MG63 (cell line): ENCODE measurements around the gene ARHGAP21. TPM values are rescaled to one million over a fixed set of nuclear protein-coding genes. Genes with fewer than 3 reads are reported as not detected.
A peak's percentile ranks its signal among the peaks of the same experiment; 100 is the strongest.
"Not testable (repeated sequence)": the region's sequence is repeated elsewhere in the genome, so short reads cannot be mapped to it uniquely, and the experiment has no call there.

ENCODE experiments used
- DNase-seq: peaks from one replicate; pipeline ENCODE4 v3.0.0-alpha.2; 2020
- H3K27me3 ChIP-seq: fragments of 250-450 bp; sonication (Bioruptor Pico); 2 replicates; pipeline ENCODE4 v1.5.1; 2020; ENCODE audit warnings: mild to moderate bottlenecking, moderate library complexity
- H3K36me3 ChIP-seq: fragments of 250-450 bp; sonication (Bioruptor Pico); 2 replicates; pipeline ENCODE4 v1.5.1; 2020; ENCODE audit warnings: mild to moderate bottlenecking, moderate library complexity
- H3K4me3 ChIP-seq: fragments of 250-450 bp; sonication (Bioruptor Pico); 2 replicates; pipeline ENCODE4 v1.5.1; 2020; ENCODE audit warnings: mild to moderate bottlenecking, moderate library complexity
- H3K9me3 ChIP-seq: fragments of 250-450 bp; sonication (Bioruptor Pico); 2 replicates; pipeline ENCODE4 v1.5.1; 2020; ENCODE audit warnings: mild to moderate bottlenecking, moderate library complexity
- total RNA-seq: library from RNA; depleted of rRNA; stranded (reverse); fragments of >200 nt; shearing (Covaris generic); gene quantifications from 2 replicates; pipeline ENCODE4 v1.2.3, GENCODE V29; 2014; ENCODE audit warnings: low replicate concordance

Gene ARHGAP21
- total RNA-seq, 1 experiment from 2014 or later = 29.1 TPM

DNA sequence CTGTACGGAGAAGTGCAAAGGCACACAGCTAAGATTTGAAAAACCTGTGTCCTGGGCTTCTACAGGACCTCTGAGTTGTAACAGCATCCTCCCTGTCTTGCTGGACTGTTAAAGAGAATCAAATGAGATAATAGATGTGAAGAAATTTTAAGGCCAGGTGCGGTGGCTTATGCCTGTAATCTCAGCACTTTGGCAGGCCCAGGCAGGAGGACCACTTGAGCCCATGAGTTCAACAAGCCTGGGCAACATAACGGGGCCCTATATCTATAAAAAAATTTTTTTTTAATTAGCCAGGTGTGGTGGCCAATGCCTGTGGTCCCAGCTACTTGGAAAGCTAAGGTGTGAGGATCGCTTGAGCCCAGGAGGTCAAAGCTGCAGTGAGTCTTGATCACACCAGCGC is 2.9 kb upstream of the ARHGAP21 start:
- H3K27me3 ChIP-seq = no peaks in the 10 kb centered on the region
- H3K9me3 ChIP-seq = no peaks in the 10 kb centered on the region
- H3K4me3 ChIP-seq = no peak overlapping the region
- H3K36me3 ChIP-seq = peaks cover 2% of the 10 kb centered on the region
- no peak for DNase-seq

DNA sequence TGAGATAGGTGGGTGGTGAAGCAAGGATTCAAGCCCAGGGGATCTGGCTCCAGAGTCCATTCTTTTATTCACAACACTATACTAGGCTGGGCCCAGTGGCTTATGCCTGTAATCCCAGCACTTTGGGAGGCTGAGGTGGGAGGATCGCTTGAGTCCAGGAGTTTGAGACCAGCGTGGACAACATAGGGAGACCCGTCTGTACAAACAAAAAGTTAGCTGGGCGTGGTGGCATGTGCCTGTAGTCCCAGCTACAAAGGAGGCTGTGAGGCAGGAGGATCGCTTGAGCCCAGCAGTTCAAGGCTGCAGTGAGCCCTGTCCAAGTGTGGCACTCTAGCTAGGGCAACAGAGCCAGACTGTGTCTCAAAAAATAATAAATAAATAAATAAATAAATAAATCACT is 2.3 kb upstream of the ARHGAP21 start:
- H3K36me3 ChIP-seq, DNase-seq, H3K27me3 ChIP-seq, H3K9me3 ChIP-seq, H3K4me3 ChIP-seq: not testable (repeated sequence)

DNA sequence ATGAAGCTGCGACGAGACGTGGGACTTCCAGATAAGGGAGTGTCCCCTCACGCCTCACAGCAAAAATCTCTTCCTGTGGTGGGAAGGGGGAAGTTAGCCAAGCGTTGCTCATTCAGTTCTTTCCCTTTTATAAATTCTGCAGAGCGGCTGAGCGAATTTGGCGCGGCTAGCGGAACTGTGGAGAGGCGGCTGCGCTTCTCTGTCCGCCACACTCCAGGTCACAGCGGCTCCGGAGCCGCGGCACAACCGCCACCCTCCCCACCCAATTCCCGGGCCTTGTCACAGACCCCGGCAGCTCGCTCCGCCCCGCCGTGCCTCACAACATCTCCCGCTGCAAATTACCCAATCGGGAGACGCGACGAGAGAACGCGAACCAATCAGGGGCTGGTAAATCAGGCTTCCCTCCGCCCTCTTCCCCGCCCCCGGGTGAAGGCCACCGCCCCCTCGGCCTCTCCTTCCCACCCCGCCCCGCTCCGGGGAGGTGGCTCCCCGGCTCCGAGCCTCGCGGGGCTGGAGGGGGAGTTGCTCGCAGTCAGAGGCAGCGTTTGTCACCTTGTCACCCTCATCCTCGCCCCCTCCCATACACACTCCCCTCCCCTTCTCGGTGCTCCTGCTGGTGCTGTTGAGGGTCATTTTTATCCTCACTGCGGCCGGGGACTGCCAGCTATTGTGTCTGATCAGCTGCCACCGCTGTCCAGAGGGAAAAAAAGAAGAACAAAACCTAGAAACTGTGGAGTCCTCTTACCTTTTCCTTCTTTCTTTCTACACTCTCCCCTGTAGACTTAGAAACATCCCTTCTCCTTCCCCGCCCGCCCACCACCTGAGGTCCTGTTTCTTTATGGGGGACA is 918 bp upstream of the ARHGAP21 start:
- H3K4me3 ChIP-seq = peak overlapping the region; percentile 79
- H3K9me3 ChIP-seq = no peaks in the 10 kb centered on the region
- H3K27me3 ChIP-seq = no peaks in the 10 kb centered on the region
- H3K36me3 ChIP-seq = peaks cover 17% of the 10 kb centered on the region
- DNase-seq = peak; percentile 96

DNA sequence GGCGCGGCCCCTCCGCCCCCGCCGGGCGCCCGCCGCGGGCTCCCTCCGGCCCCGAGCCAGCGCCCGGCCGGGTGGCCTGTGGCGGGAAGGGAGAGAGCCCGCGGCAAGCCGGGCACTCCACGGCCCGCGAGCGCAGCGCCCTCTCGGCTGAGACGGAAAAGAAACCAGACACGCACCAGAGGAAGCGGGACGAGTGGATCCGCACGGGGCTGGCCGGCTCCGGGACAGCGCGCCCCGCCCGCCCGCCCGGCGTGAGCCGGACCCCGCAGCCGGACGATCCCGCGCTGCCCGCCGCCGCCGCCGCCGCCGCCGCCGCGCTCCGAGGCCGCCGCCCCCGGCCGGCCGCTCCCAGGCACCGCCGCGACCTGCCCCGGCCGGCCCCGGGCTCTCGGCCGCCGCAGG is 300 bp downstream of the ARHGAP21 start:
- DNase-seq = no peak
- H3K27me3 ChIP-seq = no peaks in the 10 kb centered on the region
- H3K9me3 ChIP-seq = no peaks in the 10 kb centered on the region
- H3K36me3 ChIP-seq = peaks cover 20% of the 10 kb centered on the region
- H3K4me3 ChIP-seq = peak overlapping the region; percentile 71

DNA sequence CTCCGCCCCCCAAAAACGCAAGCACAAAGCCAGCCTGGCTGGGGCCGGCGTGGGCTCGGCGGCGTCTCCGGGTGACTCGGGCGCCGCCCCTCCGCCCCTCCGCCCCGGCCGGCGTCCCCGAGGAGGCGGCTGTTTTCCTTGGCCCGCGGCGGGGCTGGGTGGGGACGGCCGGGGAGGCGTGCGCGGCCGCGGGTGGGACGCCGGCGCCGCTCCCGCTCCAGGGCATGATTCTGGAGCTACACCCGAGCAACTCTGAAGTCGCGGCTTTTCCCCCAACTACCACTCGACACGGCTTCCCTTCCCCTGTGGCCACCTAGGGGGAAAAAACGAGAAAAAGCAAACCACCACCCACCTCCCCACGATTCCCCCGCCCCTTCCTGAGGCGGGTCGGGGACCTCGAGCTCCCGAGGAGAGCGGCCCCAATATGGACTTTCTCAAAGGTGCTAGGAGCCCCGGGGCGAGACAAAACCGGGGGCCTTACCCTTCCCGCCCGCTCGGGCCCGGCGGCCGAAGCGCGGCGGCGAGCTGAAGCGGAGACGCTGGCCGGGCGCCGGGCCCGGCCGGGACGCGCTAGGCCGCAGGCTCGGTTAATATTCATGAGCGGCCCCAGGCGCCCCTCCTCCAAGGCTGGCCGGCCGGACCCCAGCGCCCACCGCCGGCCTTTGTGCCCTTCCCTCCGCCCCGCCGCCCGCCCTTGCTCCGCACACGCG is 856 bp downstream of the ARHGAP21 start:
- Histone ChIP-seq H3K36me3 (peaks cover 25% of the 10 kb centered on the region), H3K4me3 (peak overlapping the region; percentile 71), H3K27me3 (no peaks in the 10 kb centered on the region), H3K9me3 (no peaks in the 10 kb centered on the region)
- DNase-seq = peak; percentile 67

DNA sequence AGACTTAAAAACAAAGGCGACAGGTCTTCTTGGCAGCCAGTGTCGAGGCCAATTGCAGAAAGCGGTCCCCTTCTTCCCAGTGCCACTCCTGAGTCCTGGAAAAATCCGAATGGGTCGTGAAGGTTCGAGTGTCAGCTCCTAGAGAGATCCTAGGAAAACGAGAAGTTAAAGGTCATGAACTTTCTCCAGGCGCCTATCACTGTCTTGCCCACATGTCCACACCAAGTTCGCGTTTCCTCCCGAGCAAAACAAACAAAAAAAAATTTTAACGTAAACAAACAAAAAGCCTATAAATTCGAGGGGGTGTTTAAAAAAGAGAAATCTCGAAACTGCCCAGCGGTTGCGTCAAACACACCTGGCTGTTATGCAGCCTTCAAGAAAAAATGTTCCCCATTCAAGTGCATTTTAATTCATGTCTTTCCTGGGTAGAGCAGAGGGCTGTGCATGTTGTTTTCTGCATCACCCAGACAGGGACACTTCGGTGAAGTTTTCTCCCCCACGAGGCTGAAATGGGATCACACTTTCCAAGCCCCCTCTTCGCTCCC is 1.5 kb downstream of the ARHGAP21 start:
- Histone ChIP-seq H3K9me3 (no peaks in the 10 kb centered on the region), H3K27me3 (no peaks in the 10 kb centered on the region), H3K4me3 (peak overlapping the region; percentile 71), H3K36me3 (peaks cover 27% of the 10 kb centered on the region)
- no peak for DNase-seq

- peak; percentile 24 for DNase-seq
- Histone ChIP-seq H3K4me3 (peak overlapping the region; percentile 71), H3K36me3 (peaks cover 33% of the 10 kb centered on the region), H3K27me3 (no peaks in the 10 kb centered on the region), H3K9me3 (no peaks in the 10 kb centered on the region)
Observed at GRCh38 chr10:24721229-24722106, 2.2 kb downstream of the ARHGAP21 start.

DNA sequence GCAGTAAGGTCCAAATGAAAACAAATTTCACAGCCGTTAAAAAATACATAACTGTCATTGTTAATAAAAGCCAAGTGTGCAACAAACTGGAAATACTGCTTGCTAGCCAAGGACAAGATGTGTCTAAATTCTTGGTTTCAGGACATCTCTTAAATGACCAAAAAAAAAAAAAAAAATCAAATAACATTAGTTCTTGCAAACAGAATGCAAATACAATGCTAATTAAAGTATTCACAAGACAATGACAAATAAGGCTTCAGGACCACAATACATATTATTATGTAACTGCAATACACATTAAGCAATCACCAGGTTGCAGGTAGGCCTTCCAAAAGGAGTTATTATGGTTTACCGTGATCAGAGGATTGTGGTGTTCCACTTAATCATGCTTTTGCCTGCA is 3.6 kb downstream of the ARHGAP21 start:
- no peak for DNase-seq
- H3K9me3 ChIP-seq = no peaks in the 10 kb centered on the region
- H3K4me3 ChIP-seq = peak overlapping the region; percentile 71
- peaks cover 34% of the 10 kb centered on the region for H3K36me3 ChIP-seq
- H3K27me3 ChIP-seq = no peaks in the 10 kb centered on the region

- H3K36me3 ChIP-seq = peaks cover 34% of the 10 kb centered on the region
- H3K9me3 ChIP-seq = no peaks in the 10 kb centered on the region
- H3K27me3 ChIP-seq = no peaks in the 10 kb centered on the region
- peak overlapping the region; percentile 71 for H3K4me3 ChIP-seq
- DNase-seq = peak; percentile 24
Observed at GRCh38 chr10:24718031-24718855, 5.4 kb downstream of the ARHGAP21 start.

- no peak for DNase-seq
- H3K36me3 ChIP-seq = peaks cover 29% of the 10 kb centered on the region
- H3K9me3 ChIP-seq = no peaks in the 10 kb centered on the region
- H3K4me3 ChIP-seq = no peak overlapping the region
- no peaks in the 10 kb centered on the region for H3K27me3 ChIP-seq
Observed at GRCh38 chr10:24716295-24716694, 7.4 kb downstream of the ARHGAP21 start.

DNA sequence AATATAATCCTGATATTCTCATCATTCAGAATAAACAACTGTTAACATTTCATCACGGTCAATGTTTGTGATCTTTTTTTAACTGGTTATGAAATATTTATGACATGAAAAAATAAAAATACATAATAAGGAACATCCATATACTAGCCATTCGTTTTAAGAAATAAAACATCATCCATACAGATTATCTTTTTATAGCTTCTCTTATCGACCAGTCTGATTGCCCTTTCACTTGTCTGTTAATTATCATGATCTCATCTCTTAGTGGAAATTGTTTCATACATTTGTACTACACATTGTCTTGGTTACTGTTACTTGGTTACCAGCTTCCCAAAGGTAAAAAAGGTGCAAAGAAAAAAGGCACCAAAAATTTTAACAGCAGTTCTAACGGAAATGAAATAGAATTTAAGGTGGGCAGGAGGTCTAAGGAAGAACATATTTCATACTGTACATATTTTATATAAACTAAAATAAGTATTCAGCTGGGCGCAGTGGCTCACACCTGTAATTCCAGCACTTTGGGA is 8.4 kb downstream of the ARHGAP21 start:
- H3K27me3 ChIP-seq = no peaks in the 10 kb centered on the region
- H3K9me3 ChIP-seq = no peaks in the 10 kb centered on the region
- peaks cover 21% of the 10 kb centered on the region for H3K36me3 ChIP-seq
- no peak overlapping the region for H3K4me3 ChIP-seq
- no peak for DNase-seq

- Histone ChIP-seq H3K4me3 (no peak overlapping the region), H3K9me3 (no peaks in the 10 kb centered on the region), H3K36me3 (peaks cover 12% of the 10 kb centered on the region), H3K27me3 (no peaks in the 10 kb centered on the region)
- no peak for DNase-seq
Observed at GRCh38 chr10:24713086-24713485, 10.6 kb downstream of the ARHGAP21 start.

DNA sequence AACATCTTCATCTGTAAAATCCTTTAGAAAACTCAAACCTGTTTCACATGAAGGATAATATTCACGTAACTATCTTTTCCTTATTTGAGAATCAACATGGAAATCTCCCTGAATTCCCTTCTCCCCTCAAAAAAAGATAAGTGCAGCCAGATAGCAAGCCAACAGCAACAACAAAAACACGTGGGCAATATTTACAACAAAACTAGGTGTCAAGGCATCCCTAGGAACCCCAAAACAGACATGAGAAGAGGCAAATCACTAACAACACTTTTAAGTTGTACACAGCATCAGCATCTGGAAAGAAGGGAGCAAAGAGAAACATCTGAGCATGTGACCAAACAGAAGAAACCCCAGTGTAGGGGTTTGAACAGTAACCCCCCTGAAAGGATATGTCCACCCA is 12.2 kb downstream of the ARHGAP21 start:
- Histone ChIP-seq H3K9me3 (no peaks in the 10 kb centered on the region), H3K4me3 (no peak overlapping the region), H3K27me3 (no peaks in the 10 kb centered on the region), H3K36me3 (peaks cover 1% of the 10 kb centered on the region; the same call in 1 of the 2 replicates)
- DNase-seq = no peak

DNA sequence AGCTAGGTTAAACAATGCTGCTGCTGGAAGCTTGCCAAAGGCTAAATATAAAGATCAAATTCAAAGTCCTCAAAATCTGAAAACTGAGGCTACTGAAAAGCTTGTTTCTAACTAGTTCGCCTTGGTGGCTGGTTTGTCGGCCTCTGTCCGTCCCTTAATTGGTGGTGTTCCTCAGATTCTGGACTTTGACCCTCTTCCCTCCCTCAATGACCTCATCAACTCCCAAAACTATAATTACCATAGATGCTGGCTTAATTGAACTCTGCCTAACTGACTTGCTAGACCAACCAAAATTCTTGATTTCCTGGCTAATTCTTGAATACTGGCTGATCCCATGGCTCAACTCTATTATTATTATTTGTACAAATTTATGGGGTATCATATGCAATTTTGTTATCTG is 15.6 kb downstream of the ARHGAP21 start:
- Histone ChIP-seq H3K27me3 (no peaks in the 10 kb centered on the region), H3K4me3 (no peak overlapping the region), H3K9me3 (no peaks in the 10 kb centered on the region), H3K36me3 (no peaks in the 10 kb centered on the region)
- DNase-seq = no peak

DNA sequence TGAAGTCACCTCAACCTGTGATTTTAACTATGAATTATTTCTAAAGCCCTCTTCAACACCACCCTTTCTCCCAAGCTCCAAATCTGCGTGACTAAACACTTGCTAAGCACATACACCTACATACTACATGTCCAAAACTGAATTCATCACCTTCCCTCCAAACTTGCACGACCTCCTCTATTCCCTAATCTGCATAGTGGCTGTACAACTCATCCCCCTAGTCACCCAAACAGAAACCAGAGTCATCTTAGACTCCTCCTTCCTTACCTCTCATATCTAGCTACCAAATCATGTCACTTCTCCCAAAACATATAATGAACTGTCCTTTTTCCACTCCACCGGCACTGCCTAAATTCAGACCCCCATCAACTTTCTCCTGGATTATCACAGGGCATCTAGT is 16.2 kb downstream of the ARHGAP21 start:
- no peak for DNase-seq
- H3K27me3 ChIP-seq = no peaks in the 10 kb centered on the region
- H3K9me3 ChIP-seq = no peaks in the 10 kb centered on the region
- no peak overlapping the region for H3K4me3 ChIP-seq
- no peaks in the 10 kb centered on the region for H3K36me3 ChIP-seq
